ENCODE measurements around the gene B3GLCT.

DNA sequence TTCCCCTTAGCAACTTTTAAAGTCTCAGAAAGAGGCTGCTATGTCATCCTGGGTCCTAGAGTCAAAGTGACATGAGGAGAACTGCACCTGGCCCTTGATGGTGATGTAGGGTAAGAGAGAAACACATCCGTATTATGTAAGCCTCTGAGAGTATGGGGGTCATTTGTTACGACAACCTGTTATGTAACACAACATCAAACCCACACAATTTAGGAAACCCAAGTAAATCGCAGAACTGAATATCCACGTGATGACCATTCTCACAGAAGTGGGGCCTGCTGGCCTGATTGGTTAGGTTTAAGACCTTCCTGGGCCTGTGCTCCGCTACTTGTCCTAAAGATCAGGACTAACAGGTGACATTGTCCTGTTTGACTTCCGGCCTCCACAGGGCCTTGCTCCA is 15.3 kb upstream of the B3GLCT start:
- no peak for TF ChIP-seq EZH2 (optimal IDR thresholded peaks at IDR 0.05; ENCODE audit: low read depth, low read length)
- TF ChIP-seq, protein P1, sequence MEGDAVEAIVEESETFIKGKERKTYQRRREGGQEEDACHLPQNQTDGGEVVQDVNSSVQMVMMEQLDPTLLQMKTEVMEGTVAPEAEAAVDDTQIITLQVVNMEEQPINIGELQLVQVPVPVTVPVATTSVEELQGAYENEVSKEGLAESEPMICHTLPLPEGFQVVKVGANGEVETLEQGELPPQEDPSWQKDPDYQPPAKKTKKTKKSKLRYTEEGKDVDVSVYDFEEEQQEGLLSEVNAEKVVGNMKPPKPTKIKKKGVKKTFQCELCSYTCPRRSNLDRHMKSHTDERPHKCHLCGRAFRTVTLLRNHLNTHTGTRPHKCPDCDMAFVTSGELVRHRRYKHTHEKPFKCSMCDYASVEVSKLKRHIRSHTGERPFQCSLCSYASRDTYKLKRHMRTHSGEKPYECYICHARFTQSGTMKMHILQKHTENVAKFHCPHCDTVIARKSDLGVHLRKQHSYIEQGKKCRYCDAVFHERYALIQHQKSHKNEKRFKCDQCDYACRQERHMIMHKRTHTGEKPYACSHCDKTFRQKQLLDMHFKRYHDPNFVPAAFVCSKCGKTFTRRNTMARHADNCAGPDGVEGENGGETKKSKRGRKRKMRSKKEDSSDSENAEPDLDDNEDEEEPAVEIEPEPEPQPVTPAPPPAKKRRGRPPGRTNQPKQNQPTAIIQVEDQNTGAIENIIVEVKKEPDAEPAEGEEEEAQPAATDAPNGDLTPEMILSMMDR (IDR thresholded peaks at IDR 0.05; ENCODE audit: low read length), result no peak
